ENCODE measurements around the gene PDK4.

GRCh38 chr7:95536656-95537311, 59.5 kb downstream of the PDK4 start:
- TF ChIP-seq, protein P1, sequence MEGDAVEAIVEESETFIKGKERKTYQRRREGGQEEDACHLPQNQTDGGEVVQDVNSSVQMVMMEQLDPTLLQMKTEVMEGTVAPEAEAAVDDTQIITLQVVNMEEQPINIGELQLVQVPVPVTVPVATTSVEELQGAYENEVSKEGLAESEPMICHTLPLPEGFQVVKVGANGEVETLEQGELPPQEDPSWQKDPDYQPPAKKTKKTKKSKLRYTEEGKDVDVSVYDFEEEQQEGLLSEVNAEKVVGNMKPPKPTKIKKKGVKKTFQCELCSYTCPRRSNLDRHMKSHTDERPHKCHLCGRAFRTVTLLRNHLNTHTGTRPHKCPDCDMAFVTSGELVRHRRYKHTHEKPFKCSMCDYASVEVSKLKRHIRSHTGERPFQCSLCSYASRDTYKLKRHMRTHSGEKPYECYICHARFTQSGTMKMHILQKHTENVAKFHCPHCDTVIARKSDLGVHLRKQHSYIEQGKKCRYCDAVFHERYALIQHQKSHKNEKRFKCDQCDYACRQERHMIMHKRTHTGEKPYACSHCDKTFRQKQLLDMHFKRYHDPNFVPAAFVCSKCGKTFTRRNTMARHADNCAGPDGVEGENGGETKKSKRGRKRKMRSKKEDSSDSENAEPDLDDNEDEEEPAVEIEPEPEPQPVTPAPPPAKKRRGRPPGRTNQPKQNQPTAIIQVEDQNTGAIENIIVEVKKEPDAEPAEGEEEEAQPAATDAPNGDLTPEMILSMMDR (IDR thresholded peaks at IDR 0.05): no peak
- TF ChIP-seq EP300 (IDR thresholded peaks at IDR 0.05): no peak
- TF ChIP-seq POLR2A (IDR thresholded peaks at IDR 0.05): no peak
